ENCODE results near the gene TMUB2.

- no peak for TF ChIP-seq RFX5 (IDR thresholded peaks at IDR 0.05; ENCODE audit: low read length)
- no peak for TF ChIP-seq FOXM1 (IDR thresholded peaks at IDR 0.05; ENCODE audit: low read depth)
- TF ChIP-seq CTCF (IDR thresholded peaks at IDR 0.05): peak; percentile 2; the same call in 1 of the 2 replicates
- TF ChIP-seq EP300 (IDR thresholded peaks at IDR 0.05; ENCODE audit: borderline replicate concordance in 1 of 2, low read depth in 1 of 2, low read length in 1 of 2): no peak
- no peak for TF ChIP-seq REST (IDR thresholded peaks at IDR 0.05; ENCODE audit: low read depth, low read length)
- no peak for TF ChIP-seq SIN3A (IDR thresholded peaks at IDR 0.05; ENCODE audit: borderline replicate concordance, low read depth, low read length)
- no peak for TF ChIP-seq TEAD4 (IDR thresholded peaks at IDR 0.05; ENCODE audit: borderline replicate concordance, insufficient read depth)
- TF ChIP-seq SMC3 (IDR thresholded peaks at IDR 0.05; ENCODE audit: low read depth, low read length): no peak
- TF ChIP-seq POLR2AphosphoS5 (IDR thresholded peaks at IDR 0.05; ENCODE audit: low read depth, low read length): no peak
- no peak for TF ChIP-seq JUND (IDR thresholded peaks at IDR 0.05)
- TF ChIP-seq GATA2 (CRISPR knock-in tag; IDR thresholded peaks at IDR 0.05): no peak
- no peak for TF ChIP-seq YY1 (IDR thresholded peaks at IDR 0.05; ENCODE audit: low read depth)
Measured at GRCh38 chr17:44206825-44207155, 20.0 kb downstream of the TMUB2 start.
